T-helper 22 cell (primary cell): ENCODE data around the gene TBL1X.

Source experiments
- DNase-seq: peaks from one replicate; pipeline ENCODE4 v3.0.0-alpha.2; 2020; ENCODE audit warnings: low read depth

Gene TBL1X

DNA sequence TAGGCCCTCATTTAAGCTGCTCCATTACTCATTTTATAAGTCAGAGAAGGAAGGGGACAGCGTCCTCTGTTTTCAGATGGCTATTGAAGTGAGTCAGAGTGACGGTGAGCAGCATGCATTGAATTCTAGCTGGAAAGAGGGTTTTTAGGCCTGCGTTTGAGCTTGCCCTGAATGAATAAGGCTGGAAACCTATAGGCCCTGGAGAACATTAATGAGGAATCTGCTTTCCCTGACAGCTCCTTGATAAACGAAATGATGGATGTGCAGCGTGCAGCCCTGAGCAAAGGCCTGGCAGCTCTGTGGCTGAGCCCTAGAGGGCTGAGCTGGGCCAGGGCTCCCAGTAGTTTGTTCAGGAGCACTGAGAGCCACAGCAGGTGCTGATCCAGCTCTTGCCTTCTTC is 33.4 kb downstream of the TBL1X start:
- DNase-seq: no peak

DNA sequence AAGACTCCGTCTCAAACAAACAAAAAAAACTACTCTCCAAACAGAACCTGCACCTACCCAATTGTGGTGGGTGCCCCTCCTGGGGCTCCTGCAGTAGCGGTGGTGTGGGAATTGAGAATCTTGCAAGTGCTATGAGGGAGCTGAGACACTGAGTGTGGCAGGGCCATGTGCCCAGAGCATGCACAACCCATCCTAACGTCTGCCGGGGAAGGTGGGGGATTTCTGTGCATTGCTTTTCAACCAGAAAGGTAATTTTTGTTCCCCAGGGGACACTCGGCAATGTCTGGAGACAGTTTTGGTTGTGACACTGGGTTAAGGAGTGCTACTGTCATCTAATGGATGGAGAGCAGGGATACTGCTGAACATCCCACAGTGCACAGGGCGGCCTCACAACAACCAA is 35.7 kb downstream of the TBL1X start:
- no peak for DNase-seq

GRCh38 chrX:9501362-9501761 is 36.5 kb downstream of the TBL1X start:
- DNase-seq: no peak

- DNase-seq: no peak
Observed at GRCh38 chrX:9503261-9503660, 38.4 kb downstream of the TBL1X start.

GRCh38 chrX:9510366-9510765 is 45.5 kb downstream of the TBL1X start:
- no peak for DNase-seq

DNA sequence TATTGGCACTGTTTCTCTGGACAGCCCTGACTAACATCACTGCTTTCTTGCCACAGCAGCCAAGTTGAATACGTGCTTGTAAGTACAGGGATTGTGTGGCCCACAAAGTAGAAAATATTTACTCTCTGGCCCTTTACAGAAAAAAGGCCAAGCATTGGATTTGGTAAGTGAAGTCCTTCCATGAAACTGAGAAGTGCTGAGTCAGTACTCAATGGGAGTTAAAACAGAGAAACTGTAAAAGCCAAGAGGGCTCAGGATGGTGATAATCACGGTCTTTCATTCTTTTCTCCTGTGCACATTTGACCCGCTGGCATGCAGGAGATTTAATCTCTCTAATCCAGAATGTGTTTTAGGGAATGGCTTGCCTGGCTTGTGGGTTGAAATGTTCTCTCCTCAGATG is 46.1 kb downstream of the TBL1X start:
- no peak for DNase-seq

DNA sequence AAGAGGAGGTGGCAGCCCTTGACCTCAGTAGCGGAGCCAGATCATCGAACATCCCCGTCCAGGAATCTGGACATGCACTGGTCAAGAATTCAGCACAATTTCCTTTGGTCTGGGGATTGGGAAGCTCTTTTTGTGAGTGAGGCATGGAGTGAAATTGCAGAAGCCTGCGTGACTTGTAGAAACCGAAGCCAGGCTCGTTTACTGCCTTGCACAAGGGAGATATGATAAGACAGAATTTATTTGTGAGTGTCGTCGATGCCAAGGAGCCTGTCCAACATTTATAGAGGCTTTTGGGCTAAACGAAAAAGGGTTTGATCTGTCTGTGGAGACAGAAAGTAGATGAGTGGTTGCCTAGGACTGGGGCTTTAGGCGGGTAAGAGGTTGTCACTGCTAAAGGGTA is 50.6 kb downstream of the TBL1X start:
- no peak for DNase-seq

DNA sequence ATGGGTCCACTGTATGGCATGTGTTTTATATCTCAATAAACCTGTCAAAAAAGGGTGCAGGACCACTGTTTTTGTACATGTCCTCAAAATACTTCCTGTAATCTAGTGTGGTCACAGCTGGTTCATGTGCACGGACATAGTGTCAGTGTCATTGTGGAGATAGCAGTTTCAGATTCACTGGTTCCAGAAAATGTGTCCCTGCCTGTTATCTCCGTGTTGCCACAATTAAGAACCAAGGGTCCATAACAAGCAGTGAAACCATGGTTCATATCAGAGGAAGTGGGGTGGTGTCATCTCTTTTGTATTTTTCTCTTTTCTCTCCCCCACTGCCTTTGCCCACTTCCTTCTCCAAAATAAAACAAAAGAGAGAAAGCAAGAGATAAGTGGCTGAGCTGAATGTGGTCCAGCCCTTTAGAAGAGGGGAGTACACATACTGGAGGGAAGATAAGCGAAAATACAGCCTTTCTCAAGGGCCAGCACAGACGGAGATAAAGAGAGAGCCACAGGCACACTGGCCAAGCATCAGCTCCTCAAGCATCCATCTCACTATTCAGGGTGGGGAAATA is 51.2 kb downstream of the TBL1X start:
- DNase-seq: no peak

- DNase-seq: no peak
Observed at GRCh38 chrX:9516635-9517034, 51.8 kb downstream of the TBL1X start.

GRCh38 chrX:9518051-9518450 is 53.2 kb downstream of the TBL1X start:
- DNase-seq: no peak

DNA sequence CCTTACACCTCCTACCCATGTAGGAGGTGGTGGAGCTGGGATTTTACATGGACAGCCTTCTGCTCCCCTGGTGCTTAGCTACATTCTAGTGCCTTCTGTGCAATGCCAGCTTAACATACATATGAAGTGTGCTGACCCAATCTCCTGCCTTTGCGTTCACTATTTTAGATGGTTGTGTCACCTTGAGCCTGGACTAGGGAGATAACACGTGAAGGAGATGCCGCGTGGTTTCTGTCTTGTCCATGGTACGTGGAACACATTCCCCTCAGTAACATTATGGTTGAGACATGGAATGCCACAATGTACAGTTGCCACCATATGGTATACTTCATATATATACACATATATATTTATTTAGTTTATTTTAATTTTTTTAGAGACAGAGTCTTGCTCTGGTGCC is 54.0 kb downstream of the TBL1X start:
- no peak for DNase-seq

- no peak for DNase-seq
Observed at GRCh38 chrX:9519546-9520216, 54.8 kb downstream of the TBL1X start.

DNA sequence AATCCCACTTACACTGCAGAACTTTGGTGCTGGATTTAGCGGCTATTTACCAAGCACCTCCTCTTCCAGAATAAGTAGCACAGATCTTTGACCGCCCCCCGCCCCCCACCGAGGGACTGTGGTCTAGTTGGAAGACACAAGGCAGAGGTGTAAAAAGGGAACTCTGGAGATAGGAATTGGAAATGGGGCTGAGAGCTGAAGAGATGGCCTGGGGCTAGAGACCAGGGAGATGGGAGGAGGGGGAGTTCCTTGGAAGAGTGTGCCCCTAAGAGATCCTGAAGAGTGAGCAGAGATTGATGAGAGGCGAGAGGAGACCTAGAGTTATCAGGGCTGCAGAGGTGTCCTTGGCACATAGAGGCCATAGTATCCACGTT is 55.3 kb downstream of the TBL1X start:
- no peak for DNase-seq

GRCh38 chrX:9522378-9523155 is 57.7 kb downstream of the TBL1X start:
- DNase-seq: no peak

GRCh38 chrX:9525511-9526248 is 60.8 kb downstream of the TBL1X start:
- no peak for DNase-seq

- DNase-seq: no peak
Observed at GRCh38 chrX:9526965-9527364, 62.1 kb downstream of the TBL1X start.

GRCh38 chrX:9528498-9528897 is 63.6 kb downstream of the TBL1X start:
- DNase-seq: no peak

GRCh38 chrX:9529223-9529622 is 64.4 kb downstream of the TBL1X start:
- no peak for DNase-seq

- DNase-seq: peak; percentile 39
Observed at GRCh38 chrX:9530848-9531274, 66.0 kb downstream of the TBL1X start.

GRCh38 chrX:9532349-9532748 is 67.5 kb downstream of the TBL1X start:
- no peak for DNase-seq

GRCh38 chrX:9533611-9534010 is 68.8 kb downstream of the TBL1X start:
- no peak for DNase-seq

GRCh38 chrX:9534686-9535085 is 69.8 kb downstream of the TBL1X start:
- no peak for DNase-seq

DNA sequence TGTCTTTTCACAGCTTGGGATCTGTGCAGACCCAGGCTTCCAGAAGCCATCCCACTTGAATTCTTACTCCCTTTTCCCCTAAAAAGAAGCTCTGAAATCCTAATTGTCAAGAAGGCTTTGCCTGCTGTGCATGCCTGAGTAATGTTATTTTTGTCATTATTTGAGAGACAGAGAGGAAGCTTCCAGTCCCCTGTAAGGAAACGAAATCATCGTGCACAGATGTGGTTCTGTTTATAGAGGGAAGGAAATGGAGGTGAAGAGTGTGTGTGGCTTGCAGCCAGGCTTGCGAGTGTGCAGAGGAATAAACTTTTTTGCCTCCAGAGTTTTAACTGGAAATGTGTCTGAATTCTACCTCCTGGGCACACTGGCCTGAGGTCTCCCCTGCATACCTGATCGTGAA is 70.2 kb downstream of the TBL1X start:
- no peak for DNase-seq
